GM18499 (cell line): ENCODE measurements around the gene R3HCC1L.
"Not testable (repeated sequence)": the region's sequence is repeated elsewhere in the genome, so short reads cannot be mapped to it uniquely, and the experiment has no call there.

Source experiments
- ATAC-seq: cut with Tn5 transposase; IDR thresholded peaks from one replicate; pipeline ENCODE4 v1.9.1; 2021; ENCODE audit warnings: moderate number of reproducible peaks; ENCODE audit not compliant: insufficient read depth, unreplicated experiment

The R3HCC1L gene

GRCh38 chr10:98224996-98225395, 90.5 kb downstream of the R3HCC1L start:
- no peak for ATAC-seq

GRCh38 chr10:98226508-98227144, 92.2 kb downstream of the R3HCC1L start:
- ATAC-seq: no peak

GRCh38 chr10:98227713-98228112, 93.3 kb downstream of the R3HCC1L start:
- ATAC-seq: not testable (repeated sequence)

GRCh38 chr10:98228266-98228665, 93.8 kb downstream of the R3HCC1L start:
- ATAC-seq: not testable (repeated sequence)

GRCh38 chr10:98231417-98231816, 97.0 kb downstream of the R3HCC1L start:
- no peak for ATAC-seq

GRCh38 chr10:98235846-98236245, 101.4 kb downstream of the R3HCC1L start:
- ATAC-seq: no peak

- ATAC-seq: no peak
Observed at GRCh38 chr10:98236862-98237261, 102.4 kb downstream of the R3HCC1L start.

GRCh38 chr10:98238391-98238790, 103.9 kb downstream of the R3HCC1L start:
- no peak for ATAC-seq

- no peak for ATAC-seq
Observed at GRCh38 chr10:98240524-98240923, 106.1 kb downstream of the R3HCC1L start.

- ATAC-seq: no peak
Observed at GRCh38 chr10:98242823-98243222, 108.4 kb downstream of the R3HCC1L start.

- no peak for ATAC-seq
Observed at GRCh38 chr10:98244141-98244540, 109.7 kb downstream of the R3HCC1L start.

- no peak for ATAC-seq
Observed at GRCh38 chr10:98244586-98244985, 110.1 kb downstream of the R3HCC1L start.

GRCh38 chr10:98246911-98247805, 112.7 kb downstream of the R3HCC1L start:
- no peak for ATAC-seq

GRCh38 chr10:98248018-98248417, 113.6 kb downstream of the R3HCC1L start:
- no peak for ATAC-seq

GRCh38 chr10:98249134-98249533, 114.7 kb downstream of the R3HCC1L start:
- ATAC-seq: no peak

- no peak for ATAC-seq
Observed at GRCh38 chr10:98251399-98251798, 116.9 kb downstream of the R3HCC1L start.

- no peak for ATAC-seq
Observed at GRCh38 chr10:98252464-98252863, 118.0 kb downstream of the R3HCC1L start.

GRCh38 chr10:98253499-98253898, 119.0 kb downstream of the R3HCC1L start:
- no peak for ATAC-seq

- no peak for ATAC-seq
Observed at GRCh38 chr10:98254234-98254974, 119.9 kb downstream of the R3HCC1L start.

GRCh38 chr10:98255146-98255877, 120.9 kb downstream of the R3HCC1L start:
- no peak for ATAC-seq
